ENCODE data around the gene KIFBP. TPM values are rescaled to one million over a fixed set of nuclear protein-coding genes. Genes with fewer than 3 reads are reported as not detected.

The KIFBP gene
- total and polyA plus RNA-seq, 2 of the 13 experiments (the other 11 are each of a cell fraction or from before 2014, with no cell fraction given), result 13.0 to 21.9 TPM

DNA sequence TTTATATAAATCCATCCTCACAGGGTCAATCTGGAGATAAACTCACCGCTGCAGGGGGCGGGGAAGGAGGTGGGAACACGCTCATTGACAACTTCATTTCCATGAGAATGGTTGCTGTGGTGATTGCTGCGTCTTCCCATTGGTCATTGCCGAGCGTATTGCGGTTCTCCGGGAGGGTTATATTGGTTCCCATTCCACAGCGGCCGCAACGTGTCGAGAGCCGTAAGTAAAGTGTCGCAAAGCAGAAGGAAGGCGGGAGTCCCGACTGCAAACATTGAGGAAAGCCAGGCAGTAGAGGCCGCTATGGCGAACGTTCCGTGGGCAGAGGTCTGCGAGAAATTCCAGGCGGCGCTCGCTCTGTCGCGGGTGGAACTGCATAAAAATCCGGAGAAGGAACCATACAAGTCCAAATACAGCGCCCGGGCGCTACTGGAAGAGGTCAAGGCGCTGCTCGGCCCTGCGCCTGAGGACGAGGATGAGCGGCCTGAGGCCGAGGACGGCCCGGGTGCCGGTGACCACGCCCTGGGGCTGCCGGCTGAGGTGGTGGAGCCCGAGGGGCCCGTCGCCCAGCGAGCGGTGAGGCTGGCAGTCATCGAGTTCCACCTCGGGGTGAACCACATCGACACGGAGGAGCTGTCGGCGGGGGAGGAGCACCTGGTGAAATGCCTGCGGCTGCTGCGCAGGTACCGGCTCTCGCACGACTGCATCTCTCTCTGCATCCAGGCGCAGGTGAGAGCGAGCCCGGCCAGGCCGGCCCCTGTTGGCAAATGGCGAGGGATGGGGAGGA lies at the start of gene KIFBP (continued):
- 0 out of 2 replicates have a peak, but pooled peaks have one; percentile 61 for TF ChIP-seq FUBP1 (CRISPR knock-in tag; IDR thresholded peaks at IDR 0.05; ENCODE audit: borderline replicate concordance)
- TF ChIP-seq CREM (IDR thresholded peaks at IDR 0.05), result peak; percentile 70
- no peak for TF ChIP-seq CREM (CRISPR knock-in tag; IDR thresholded peaks at IDR 0.05)
- TF ChIP-seq ZNF30 (CRISPR knock-in tag; IDR thresholded peaks at IDR 0.05), result no peak
- peak; percentile 73; the same call in 1 of the 2 replicates for TF ChIP-seq NFKB2 (CRISPR knock-in tag; IDR thresholded peaks at IDR 0.05; ENCODE audit: borderline replicate concordance)
- peak; percentile 55; the same call in 1 of the 2 replicates for TF ChIP-seq SPEN (CRISPR knock-in tag; IDR thresholded peaks at IDR 0.05; ENCODE audit: low read depth)
- TF ChIP-seq ZNF460 (CRISPR knock-in tag; IDR thresholded peaks at IDR 0.05; ENCODE audit: borderline replicate concordance), result no peak
- peak; percentile 86; the same call in 1 of the 2 replicates for TF ChIP-seq KLF12 (CRISPR knock-in tag; IDR thresholded peaks at IDR 0.05; ENCODE audit: borderline replicate concordance)
- TF ChIP-seq SUZ12 (IDR thresholded peaks at IDR 0.05; ENCODE audit: low read depth, low read length), result no peak
- TF ChIP-seq ZNF674 (CRISPR knock-in tag; IDR thresholded peaks at IDR 0.05; ENCODE audit: low read depth), result 0 out of 2 replicates have a peak, but pooled peaks have one; percentile 60
- TF ChIP-seq SRF (IDR thresholded peaks at IDR 0.05; ENCODE audit: low read depth, low read length), result no peak
- TF ChIP-seq, protein P1, sequence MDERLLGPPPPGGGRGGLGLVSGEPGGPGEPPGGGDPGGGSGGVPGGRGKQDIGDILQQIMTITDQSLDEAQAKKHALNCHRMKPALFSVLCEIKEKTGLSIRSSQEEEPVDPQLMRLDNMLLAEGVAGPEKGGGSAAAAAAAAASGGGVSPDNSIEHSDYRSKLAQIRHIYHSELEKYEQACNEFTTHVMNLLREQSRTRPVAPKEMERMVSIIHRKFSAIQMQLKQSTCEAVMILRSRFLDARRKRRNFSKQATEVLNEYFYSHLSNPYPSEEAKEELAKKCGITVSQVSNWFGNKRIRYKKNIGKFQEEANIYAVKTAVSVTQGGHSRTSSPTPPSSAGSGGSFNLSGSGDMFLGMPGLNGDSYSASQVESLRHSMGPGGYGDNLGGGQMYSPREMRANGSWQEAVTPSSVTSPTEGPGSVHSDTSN (CRISPR knock-in tag; IDR thresholded peaks at IDR 0.05), result no peak
- TF ChIP-seq ZNF253 (CRISPR knock-in tag; IDR thresholded peaks at IDR 0.05; ENCODE audit: borderline replicate concordance), result no peak
- TF ChIP-seq ZMAT3 (CRISPR knock-in tag; conservative IDR thresholded peaks at IDR 0.05), result peak; percentile 52
- TF ChIP-seq, protein P2, sequence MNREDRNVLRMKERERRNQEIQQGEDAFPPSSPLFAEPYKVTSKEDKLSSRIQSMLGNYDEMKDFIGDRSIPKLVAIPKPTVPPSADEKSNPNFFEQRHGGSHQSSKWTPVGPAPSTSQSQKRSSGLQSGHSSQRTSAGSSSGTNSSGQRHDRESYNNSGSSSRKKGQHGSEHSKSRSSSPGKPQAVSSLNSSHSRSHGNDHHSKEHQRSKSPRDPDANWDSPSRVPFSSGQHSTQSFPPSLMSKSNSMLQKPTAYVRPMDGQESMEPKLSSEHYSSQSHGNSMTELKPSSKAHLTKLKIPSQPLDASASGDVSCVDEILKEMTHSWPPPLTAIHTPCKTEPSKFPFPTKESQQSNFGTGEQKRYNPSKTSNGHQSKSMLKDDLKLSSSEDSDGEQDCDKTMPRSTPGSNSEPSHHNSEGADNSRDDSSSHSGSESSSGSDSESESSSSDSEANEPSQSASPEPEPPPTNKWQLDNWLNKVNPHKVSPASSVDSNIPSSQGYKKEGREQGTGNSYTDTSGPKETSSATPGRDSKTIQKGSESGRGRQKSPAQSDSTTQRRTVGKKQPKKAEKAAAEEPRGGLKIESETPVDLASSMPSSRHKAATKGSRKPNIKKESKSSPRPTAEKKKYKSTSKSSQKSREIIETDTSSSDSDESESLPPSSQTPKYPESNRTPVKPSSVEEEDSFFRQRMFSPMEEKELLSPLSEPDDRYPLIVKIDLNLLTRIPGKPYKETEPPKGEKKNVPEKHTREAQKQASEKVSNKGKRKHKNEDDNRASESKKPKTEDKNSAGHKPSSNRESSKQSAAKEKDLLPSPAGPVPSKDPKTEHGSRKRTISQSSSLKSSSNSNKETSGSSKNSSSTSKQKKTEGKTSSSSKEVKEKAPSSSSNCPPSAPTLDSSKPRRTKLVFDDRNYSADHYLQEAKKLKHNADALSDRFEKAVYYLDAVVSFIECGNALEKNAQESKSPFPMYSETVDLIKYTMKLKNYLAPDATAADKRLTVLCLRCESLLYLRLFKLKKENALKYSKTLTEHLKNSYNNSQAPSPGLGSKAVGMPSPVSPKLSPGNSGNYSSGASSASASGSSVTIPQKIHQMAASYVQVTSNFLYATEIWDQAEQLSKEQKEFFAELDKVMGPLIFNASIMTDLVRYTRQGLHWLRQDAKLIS (CRISPR knock-in tag; IDR thresholded peaks at IDR 0.05), result no peak
- no peak for TF ChIP-seq ZFP90 (CRISPR knock-in tag; IDR thresholded peaks at IDR 0.05; ENCODE audit: borderline replicate concordance)
- TF ChIP-seq HDAC6 (IDR thresholded peaks at IDR 0.05; ENCODE audit: low read depth, low read length), result no peak
- TF ChIP-seq ZFY (CRISPR knock-in tag; IDR thresholded peaks at IDR 0.05), result peak; percentile 96
- TF ChIP-seq, protein P3, sequence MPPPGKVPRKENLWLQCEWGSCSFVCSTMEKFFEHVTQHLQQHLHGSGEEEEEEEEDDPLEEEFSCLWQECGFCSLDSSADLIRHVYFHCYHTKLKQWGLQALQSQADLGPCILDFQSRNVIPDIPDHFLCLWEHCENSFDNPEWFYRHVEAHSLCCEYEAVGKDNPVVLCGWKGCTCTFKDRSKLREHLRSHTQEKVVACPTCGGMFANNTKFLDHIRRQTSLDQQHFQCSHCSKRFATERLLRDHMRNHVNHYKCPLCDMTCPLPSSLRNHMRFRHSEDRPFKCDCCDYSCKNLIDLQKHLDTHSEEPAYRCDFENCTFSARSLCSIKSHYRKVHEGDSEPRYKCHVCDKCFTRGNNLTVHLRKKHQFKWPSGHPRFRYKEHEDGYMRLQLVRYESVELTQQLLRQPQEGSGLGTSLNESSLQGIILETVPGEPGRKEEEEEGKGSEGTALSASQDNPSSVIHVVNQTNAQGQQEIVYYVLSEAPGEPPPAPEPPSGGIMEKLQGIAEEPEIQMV (CRISPR knock-in tag; IDR thresholded peaks at IDR 0.05; ENCODE audit: low read depth), result no peak
- TF ChIP-seq SP2 (CRISPR knock-in tag; IDR thresholded peaks at IDR 0.05), result peak; percentile 66; the same call in 1 of the 2 replicates
- no peak for TF ChIP-seq ZSCAN29 (CRISPR knock-in tag; conservative IDR thresholded peaks at IDR 0.05)
